Uterus (tissue), 2 donors: ENCODE measurements around the gene LRRC40.

Experiments used
- POLR2A ChIP-seq, 2 donors: fragments of 450-650 bp; IDR thresholded peaks; one replicate each; pipeline ENCODE4 v1.6.1; 2016; ENCODE audit warnings: antibody characterized with exemption in 2 of 2, mild to moderate bottlenecking in 1 of 2, moderate library complexity in 1 of 2
- TF ChIP-seq, protein P1 (sequence below), 4 experiments: fragments of 200-600 bp in 2 of 4; fragments of 450-650 bp in 2 of 4; sonication (generic) in 2 of 4; IDR thresholded peaks; one replicate each; pipeline ENCODE4 v1.5.1; 2016 to 2019; ENCODE audit warnings: antibody characterized with exemption in 4 of 4, mild to moderate bottlenecking in 2 of 4, moderate library complexity in 1 of 4

DNA sequence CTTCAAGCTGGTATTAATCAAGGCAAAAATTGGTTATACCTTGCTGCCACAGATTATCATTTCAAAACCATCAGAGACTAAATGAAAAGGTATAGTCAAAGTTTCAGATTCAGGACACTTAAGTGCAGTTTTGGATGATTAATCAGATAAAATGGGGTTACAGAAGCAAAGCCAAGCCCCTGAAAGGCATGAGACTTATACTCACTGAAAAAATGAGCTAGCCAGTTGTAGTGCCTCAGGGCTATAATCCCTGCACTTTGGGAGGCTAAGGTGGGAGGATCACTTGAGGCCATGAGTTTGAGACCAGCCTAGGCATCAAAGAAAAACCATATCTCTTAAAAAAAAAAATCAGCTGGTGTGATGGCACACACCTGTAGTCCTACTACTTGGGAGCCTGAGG, 15.2 kb downstream of the LRRC40 start:
- TF ChIP-seq POLR2A (IDR thresholded peaks at IDR 0.05): no peak
- TF ChIP-seq, protein P1, sequence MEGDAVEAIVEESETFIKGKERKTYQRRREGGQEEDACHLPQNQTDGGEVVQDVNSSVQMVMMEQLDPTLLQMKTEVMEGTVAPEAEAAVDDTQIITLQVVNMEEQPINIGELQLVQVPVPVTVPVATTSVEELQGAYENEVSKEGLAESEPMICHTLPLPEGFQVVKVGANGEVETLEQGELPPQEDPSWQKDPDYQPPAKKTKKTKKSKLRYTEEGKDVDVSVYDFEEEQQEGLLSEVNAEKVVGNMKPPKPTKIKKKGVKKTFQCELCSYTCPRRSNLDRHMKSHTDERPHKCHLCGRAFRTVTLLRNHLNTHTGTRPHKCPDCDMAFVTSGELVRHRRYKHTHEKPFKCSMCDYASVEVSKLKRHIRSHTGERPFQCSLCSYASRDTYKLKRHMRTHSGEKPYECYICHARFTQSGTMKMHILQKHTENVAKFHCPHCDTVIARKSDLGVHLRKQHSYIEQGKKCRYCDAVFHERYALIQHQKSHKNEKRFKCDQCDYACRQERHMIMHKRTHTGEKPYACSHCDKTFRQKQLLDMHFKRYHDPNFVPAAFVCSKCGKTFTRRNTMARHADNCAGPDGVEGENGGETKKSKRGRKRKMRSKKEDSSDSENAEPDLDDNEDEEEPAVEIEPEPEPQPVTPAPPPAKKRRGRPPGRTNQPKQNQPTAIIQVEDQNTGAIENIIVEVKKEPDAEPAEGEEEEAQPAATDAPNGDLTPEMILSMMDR (IDR thresholded peaks at IDR 0.05): no peak
